HG02943 (cell line): ENCODE results near the gene YWHAG.
"Not testable (repeated sequence)": the region's sequence is repeated elsewhere in the genome, so short reads cannot be mapped to it uniquely, and the experiment has no call there.

Source experiments
- ATAC-seq: cut with Tn5 transposase; IDR thresholded peaks from one replicate; pipeline ENCODE4 v1.9.1; 2021; ENCODE audit warnings: mild to moderate bottlenecking, low read depth, moderate library complexity; ENCODE audit not compliant: unreplicated experiment

YWHAG gene

DNA sequence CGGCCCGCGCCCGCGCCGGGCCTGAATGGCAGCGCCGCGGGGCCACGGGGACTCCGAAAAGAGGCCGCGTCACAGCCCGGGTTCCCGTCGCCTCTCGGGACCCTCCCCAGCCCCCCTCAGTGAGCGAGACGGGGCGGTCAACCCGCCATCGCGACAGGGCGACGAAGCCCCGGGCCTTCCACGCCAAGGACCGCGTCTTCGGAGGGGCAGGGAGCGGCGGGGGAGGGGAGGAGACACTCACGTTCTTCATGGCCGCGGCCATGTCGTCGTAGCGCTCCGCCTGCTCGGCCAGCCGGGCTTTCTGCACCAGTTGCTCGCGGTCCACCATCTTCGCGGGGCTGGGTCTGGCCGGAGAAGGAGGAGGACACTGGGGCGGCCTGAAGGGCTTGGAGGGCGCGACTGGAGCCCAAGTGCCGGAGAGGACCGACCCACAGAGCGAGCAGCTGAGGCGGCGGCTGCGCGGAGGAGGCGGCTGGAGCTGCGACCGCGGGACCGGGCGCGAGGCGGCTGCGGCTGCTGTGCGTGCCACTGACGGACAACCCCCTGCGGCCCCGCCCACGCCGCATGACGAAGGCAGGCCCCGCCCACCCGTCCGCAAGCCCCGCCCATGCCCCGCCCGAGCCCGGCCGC is at the start of gene YWHAG:
YWHAG (minus strand) TSS at position 511 of the 630 bp plus-strand sequence; CDS start at position 328, 183 bp downstream.
- peak; percentile 60 for ATAC-seq

DNA sequence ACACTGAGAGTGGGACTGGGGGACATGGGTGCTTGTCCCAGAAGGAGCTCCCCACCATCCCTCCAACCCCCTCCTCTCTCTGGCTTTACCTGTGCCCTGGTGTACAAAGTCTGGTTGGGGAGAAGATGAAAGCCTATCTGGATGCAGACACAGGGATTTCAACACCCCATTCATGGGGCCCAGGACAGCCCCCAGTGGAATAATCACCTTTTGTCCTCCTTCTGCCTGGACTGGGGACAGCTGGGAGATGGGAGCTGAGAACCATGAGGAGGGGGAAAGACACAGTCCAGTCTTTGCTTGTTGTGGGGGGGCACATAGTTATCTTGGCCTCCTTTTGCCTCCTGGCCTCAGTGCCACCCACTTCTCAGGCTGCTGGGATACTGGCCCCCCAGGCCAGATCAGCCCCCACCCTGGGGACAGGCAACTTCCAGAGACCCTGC is 49.4 kb upstream of the YWHAG start:
- ATAC-seq = no peak

DNA sequence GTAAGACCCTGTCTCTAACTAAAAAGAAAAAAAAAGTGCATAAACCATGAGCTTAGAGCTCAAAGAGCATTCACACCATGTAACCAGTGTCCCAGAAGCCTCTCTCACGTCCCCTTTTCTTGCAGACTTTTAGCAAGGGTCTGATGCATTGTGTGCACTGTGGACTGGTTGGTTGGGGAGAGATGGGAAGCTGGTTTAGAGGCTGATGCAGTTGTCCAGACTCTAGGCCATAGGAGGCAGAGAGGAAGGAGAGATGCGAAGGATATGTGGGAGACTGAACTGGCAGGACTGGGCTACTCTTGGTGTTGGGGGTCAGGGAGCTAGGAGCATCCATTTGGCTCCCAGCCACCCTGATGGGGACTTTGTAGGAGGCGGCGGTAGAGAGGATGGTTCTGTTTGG is 48.9 kb upstream of the YWHAG start:
- ATAC-seq = no peak

DNA sequence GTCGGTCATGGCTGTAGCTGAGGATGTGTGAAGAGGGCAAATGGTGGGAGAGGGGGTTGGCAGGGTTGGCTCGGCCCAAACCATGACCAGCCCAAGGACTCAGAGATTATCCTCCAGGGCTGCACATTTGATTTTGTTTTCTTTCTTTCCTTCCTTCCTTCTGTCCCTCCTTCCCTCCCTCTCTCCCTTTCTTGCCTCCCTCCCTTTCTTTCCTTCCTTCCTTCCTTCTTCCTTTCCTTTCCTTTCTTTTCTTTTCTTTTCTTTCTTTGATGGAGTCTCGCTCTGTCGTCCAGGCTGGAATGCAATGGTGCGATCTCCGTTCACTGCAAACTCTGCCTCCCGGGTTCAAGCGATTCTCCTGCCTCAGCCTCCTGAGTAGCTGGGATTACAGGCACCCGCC is 46.9 kb upstream of the YWHAG start:
- ATAC-seq = no peak

DNA sequence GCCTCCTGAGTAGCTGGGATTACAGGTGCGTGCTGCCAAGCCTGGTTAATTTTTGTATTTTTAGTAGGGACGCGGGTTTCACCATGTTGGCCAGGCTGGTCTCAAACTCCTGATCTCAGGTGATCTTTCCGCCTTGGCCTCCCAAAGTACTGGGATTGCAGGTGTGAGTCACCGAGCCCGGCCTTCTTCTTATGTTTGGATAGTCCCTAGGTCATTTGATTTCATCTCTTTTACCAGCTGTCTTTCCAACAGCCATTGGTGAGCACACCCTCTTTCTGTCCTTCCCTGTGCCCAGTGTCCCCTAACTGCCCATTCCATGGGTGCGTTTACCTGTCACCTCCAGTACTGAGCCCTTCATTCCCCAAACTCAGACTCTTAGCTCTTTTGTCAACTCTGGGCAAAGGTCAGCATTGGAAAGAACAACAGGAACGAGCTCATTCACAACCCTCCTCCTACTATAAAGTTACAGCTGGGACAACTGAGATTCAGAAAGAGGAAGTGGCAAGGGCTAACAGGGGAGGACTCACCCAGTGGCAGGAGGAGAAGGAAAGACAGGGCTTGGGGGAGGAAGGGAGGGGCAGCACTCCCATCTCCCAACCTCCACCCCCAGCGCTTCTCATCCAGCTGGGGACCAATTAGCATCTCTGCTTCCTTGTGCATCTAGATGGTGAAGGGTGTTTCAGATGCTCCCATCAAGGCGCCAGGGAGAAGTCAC is 45.1 kb upstream of the YWHAG start:
- ATAC-seq = no peak

DNA sequence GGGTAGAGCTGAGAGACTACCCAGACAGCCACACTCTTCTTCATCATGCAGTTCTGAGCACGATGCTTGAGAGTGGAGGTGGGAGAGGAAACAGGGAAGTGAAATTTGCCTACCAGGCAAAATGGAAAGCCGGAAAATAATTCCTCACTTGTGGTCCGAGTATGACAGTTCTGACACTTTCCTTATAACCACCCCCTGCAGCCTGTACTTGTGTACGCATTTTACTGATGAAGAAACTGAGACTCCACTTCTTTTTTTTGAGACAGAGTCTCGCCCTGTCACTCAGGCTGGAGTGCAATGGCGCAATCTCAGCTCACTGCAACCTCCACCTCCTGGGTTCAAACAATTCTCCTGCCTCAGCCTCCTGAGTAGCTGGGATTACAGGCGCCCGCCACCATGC is 44.3 kb upstream of the YWHAG start:
- not testable (repeated sequence) for ATAC-seq

DNA sequence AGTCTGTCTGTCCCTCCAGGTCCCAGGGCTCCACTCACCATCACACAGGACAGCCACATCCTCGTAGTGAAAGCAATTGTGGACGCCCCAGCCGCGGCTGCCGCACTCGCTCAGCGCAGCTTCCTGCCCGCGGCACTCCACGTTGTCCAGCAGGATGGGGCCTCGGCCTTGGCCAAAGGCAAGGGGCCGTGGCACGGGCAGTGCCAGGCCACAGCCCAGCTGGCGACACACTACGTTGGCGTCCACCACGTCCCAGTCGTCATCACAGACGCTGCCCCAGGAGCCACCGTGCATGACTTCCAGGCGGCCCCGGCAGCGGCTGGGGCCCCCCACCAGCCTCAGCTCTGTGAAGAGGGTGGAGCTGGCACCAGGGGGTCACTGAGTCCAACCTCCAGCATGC is 41.5 kb upstream of the YWHAG start:
- no peak for ATAC-seq

DNA sequence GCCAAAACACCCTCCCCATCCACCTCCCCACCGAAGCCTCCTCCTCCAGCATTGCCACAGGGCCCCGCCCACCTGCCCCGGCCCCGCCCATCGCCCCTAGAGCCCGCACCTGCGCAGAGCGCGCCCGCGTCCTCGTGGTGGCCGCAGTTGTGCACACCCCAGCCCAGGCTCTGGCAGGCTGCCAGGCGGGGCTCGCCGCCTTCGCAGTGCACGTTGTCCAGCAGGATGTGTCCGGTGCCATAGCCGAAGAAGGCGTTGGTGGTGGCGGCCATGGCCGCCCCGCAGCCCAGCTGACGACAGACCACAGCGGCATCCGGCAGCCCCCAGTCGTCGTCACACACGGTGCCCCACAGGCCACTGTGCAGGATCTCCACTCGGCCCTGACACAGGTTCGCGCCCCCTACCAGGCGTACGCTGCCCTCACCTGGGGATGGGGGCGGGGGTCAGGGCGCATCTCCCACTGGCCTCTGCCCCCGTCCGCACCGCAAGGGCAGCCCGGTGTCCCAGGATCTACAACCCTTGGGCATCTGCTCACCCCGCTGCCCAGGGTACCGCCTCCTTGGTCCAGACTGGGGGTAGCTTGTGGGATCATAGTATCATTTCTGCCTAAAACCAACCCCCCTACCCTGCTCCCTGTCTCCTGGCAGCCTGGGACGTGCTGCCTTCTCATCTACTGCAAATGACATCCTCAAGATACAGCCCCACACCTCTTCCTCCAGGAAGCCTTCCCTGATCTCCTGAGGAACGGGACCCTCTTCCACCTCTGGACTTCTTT is 38.8 kb upstream of the YWHAG start:
- ATAC-seq = no peak

DNA sequence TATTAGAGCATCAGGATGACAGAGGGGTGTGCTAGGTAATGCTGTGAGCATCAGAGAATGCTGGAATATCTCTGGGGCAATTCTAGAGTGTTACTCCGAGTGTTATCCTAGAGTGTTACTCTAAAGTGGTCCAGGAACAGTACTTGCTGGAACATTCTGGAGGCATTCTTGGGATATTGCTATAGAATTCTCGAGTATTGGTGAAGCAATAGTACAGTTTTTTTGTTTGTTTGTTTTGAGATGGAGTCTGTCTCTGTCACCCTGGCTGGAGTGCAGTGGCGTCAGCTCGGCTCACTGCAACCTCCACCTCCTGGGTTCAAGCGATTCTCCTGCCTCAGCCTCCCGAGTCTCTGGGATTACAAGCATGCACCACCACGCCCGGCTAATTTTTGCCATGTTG is 38.1 kb upstream of the YWHAG start:
- ATAC-seq = no peak

DNA sequence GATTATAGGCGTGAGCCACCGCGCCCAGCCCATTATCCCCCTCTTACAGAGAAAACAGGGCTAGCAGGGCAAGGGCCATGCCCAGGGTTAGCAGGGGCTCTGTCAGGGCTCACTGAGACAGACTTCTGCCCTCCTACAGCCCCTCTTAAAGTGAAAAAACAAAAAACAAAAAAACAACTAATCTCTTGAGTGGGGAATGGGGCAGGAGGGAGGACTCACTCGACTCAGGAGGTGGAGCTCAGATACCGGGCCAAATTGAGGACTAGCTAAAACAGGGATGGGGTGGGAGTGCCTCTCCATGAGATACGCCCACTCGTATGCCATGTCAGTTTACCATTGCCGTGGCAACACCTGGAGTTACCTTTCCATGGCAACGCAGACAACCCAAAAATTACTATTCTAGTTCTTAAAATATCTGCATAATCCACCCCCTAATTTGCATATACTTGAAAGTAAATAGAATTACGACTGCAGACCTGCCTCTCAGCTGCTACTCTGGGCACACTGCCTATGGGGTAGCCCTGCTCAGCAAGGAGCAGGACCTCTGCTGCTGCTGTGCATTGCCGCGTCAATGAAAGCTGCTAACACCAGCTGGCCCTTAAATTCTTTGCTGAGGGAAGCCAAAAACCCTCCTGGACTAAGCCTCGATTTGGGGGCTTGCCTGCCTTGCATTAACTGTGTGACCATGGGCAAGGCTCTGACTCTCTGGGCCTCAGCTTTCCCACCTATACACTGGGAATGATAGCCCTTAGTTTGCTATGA is 37.4 kb upstream of the YWHAG start:
- ATAC-seq = no peak

DNA sequence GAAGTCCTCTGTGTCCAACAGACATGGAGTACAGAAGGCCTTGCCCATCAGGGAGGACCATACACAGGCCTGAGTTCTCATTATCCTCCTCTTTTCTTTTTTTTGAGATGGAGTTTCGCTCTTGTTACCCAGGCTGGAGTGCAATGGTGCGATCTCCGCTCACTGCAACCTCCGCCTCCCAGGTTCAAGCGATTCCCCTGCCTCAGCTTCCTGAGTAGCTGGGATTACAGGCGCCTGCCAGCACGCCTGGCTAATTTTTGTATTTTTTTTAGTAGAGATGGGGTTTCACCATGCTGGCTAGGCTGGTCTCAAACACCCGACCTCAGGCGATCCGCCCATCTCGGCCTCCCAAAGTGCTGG is 36.8 kb upstream of the YWHAG start:
- ATAC-seq = not testable (repeated sequence)

DNA sequence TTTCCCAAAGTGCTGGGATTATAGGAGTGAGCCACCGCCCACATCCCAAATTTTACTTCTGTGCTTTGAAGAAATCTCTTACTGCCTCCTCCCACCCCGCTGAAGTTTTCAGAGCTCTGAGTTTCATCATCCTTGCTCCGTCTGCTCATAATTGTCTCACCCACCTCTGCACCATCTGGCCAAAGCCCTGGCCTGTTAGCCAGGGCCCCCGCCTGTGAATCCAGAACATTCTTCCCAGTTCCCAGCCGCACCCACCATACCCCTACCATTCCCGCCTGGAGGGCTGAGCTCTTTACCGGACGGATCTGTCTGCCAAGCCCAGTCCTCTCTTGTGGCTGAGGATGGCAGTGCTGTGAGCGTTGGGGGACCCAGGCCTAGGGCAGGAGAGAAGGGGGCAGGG is 36.2 kb upstream of the YWHAG start:
- no peak for ATAC-seq

DNA sequence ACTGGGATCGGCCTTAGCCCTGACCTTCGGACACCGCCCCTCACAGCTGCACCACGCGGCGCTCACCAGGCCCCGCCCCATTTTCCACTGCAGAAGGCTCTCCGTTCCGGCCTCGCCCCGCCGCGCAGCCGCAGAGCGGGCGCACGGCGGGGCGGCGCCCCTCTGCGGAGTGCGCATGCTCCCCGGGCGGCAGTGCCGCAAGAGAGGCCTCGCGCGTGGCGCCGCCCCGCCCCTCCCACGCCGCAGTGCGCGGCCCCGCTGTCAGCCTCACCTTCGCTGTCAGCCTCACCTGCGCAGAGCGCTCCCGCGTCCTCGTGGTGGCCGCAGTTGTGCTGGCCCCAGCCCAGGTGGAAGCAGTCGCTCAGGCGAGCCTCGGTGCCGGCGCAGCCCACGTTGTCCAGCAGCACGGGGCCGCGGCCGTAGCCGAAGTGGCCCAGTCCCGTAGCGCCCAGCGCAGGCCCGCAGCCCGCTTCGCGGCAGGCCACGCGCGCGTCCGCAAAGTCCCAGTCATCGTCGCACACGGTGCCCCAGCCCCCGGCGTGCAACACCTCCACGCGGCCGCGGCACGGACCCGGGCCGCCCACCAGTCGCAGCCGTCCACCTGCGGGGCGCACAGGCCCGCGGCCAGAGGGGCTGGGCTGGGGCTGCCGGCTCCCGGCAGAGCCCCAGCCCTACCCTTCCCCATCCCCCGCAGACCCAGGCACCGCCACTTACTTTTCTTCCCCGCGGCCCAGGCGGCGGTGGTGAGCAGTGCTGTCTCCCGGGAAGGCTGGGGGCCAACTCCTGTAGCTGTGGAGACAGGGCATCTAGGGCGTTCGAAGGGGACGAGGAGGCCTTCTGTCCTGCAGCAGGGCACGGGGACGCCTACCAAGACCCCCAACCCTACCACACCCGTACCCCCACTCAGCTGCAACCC is 34.6 kb upstream of the YWHAG start:
- peak; percentile 93 for ATAC-seq

DNA sequence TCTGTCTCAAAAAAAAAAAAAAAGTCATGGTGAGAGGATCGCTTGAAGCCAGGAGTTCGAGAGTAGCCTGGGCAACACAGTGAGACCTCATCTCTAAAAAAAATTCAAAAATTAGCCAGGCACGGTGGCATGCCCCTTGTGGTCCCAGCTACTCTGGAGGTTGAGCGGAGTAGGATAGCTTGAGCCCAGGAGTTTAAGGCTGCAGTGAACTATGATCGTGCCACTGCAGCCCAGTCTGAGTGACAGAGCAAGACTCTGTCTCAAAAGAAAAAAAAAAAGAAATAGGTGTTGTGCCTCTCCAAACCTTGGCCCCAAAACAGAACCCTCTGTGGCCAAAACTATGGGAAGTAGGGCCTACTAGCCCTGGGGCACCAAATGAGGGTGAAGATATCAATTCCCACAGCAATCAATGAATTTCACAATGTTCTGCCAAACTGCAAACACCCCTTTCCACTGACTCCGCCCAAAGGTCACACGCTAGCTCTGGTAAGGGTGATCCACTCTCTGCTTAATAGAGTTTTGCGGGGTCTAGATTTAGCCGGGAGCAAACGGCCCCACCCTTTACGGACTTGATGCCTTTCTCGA is 33.8 kb upstream of the YWHAG start:
- ATAC-seq = no peak

DNA sequence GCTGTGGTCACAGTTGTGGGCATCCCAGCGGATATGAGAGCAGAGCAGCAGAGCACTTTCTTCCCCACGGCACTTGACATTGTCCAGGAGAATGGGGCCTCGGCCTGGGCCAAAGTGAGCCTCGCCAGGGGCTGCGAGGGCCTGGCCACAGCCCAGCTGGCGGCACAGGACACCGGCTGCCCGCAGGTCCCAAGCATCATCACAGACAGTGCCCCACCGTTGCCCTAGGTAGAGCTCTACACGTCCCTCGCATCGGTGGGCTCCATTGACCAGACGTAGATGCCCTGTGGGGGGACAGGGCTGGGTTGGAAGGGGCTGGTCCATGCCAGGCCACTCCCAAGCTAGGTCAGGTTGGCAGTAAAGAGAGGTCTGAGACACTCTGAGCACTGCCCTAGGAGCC is 31.3 kb upstream of the YWHAG start:
- ATAC-seq = no peak

DNA sequence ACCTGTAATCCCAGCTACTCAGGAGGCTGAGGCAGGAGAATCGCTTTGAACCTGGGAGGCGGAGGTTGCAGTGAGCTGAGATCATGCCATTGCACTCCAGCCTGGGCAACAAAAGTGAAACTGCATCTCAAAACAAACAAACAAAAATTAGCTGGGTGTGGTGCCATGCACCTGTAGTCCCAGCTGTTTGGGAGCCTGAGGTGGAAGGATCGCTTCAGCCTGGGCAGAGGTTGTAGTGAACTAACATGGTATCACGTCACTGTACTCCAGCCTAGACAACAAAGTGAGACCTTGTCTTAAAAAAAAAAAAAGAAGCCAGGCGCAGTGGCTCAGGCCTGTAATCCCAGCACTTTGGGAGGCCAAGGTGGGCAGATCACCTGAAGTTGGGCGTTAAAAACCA is 29.0 kb upstream of the YWHAG start:
- not testable (repeated sequence) for ATAC-seq

DNA sequence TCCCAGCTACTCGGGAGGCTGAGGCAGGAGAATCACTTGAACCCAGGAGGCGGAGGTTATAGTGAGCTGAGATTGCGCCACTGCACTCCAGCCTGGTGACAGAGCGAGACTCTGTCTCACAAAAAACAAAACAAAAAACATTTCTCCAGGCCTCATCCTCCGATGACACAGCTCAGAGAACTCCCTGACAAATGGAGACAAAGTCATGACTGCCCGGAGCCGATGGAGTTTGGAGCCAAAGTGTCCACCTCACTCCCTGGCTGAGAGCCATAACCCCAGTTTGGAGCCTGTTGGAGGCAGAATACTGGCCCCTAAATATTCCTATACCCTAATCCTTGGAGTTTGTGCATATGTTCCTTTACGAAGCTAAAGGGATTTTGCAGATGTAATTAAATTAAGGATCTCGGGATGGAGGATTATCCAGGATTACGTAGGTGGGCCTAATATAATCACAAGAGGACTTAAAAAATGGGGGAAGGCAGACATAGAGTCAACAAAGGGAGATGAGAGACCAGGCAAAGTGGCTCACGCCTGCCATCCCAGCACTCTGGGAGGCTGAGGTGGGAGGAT is 28.0 kb upstream of the YWHAG start:
- no peak for ATAC-seq

DNA sequence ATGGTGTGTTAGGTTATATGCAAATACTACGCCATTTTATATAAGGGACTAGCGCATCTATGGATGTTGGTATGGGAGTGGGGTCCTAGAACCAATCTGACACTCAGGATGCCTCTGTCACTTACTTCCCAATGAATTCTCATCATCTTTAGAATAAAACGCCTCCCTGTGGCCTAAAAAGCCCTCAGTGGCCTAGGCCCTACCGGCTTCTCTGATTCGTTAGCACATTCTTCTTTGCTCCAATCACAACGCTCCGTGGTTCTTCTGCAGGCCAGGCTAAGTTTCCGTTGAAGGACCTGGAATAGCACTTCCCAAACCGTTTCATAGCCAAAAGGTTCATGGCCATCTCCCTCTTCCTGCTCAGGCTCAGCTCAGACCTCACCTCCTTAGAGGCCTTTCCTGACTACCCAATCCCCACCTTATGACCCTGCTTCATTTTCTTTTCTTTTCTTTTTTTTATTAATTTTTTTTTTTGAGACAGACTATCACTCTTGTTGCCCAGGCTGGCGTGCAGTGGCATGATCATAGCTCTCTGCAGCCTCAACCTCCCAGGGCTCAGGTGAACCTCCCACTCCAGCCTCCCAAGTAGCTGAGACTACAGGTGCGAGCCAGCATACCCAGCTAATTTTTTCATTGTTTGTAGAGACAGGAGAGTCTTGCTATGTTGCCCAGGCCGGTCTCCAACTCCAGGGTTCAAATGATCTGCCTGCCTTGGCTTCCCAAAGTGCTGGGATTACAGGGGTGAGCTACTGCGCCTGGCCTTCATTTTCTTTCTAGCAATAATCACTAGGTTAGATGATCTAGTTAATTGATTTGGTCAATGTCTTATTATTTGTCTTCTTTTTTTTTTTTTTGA is 24.5 kb upstream of the YWHAG start:
- ATAC-seq = no peak
